Left forelimb (tissue), 1 donor: Measurements from ENCODE around the gene SRI.

Experiments used
- DNase-seq: peaks from one replicate; pipeline ENCODE4 v3.0.0-alpha.2; 2018; ENCODE audit warnings: low spot score

Gene SRI

GRCh38 chr7:88224601-88225275, 4.9 kb upstream of the SRI start:
- no peak for DNase-seq

- no peak for DNase-seq
Observed at GRCh38 chr7:88223265-88223664, 3.4 kb upstream of the SRI start.

- DNase-seq, result peak; percentile 74
Observed at GRCh38 chr7:88218836-88219605, 817 bp downstream of the SRI start.

- DNase-seq, result no peak
Observed at GRCh38 chr7:88218429-88218745, 1.5 kb downstream of the SRI start.

DNA sequence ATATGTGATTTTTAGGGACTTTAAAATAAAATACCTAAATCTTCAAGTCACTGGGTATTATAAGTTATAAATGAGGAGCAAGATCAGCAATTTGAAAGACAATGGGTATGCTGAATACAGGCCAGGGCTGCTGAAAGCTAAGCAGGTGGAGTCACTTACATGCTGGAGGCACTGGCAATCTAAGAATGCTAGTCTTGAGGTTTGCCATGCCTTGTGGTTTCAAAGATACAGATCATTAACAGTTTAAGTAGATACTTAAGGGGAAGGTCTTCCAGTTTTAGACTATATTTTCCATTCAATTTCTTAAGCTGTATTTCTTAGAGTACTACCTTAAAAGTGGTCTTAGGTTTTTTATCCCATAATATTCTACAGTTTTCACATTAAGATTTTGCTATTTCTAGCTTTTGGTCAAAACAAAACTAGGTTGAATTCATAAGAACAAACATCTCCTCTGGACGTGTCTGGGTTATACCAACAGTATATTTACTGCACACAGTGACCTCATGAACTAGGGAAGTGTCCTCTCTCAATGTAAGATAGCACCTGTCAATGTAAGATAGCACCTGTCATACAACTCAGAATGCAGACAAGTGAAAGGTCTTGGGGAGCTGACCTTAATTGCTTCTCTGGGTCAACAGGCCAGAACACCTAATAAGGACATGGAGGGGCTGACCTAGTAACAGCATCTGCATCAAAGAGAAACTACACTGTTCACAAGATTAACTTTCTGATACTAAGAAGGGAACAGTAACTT, 2.0 kb downstream of the SRI start:
- DNase-seq, result no peak

DNA sequence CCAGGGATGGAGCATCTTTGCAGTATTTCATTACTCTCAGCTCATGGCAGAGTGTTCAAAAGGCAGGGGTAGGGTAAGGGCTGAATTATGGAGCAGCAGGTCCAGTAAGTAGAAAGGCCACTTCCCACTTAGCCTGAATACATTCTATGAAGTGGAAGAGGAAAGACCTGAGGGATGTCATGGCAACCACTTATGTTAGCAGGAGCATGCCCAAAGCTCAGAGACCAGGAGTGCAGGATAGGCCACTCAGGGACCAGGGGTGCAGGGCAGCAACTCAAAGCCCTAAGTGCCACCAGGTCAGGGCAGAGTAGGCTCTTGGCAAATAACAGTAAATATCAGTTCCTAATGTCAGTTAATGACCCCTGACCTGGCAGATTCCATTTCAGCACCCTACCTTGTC, 3.6 kb downstream of the SRI start:
- DNase-seq, result no peak

- no peak for DNase-seq
Observed at GRCh38 chr7:88215295-88215694, 4.5 kb downstream of the SRI start.

DNA sequence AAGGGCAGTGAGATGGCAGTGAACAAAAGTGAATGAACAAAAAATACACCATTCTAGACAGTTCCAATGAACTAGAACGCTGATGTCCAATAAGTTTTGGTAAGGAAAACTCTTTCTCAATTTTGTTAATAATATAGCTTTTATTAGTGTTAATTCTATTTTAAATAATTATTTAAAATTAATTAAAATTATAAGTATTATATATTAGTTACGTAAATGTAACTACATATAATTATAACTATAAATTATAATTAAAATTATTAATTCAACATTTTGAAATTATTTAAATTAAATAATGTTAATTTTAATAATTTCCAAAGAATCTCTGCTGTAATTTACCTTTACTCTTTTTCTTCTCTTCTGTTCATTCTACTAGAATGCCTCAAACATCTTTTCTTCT, 5.4 kb downstream of the SRI start:
- DNase-seq, result no peak

DNA sequence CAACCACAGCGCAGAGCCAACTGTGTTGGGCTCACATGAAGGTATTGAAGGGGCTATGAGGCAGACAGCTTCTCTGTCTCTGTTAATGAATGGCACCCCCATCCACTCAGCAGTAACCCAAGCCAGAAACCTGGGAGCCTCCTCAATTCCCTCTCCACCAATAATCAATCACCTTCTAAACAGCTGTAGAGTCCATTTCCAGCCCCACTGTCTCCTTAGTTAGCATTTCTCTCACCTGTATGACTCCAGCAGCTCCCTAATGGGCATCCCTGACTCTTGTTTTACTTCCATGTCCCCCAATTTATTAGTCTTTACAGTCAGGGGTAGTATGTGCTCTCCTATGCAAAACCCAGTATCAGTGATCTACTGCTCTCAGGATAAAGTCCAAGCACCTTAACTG, 6.9 kb downstream of the SRI start:
- DNase-seq, result no peak

- DNase-seq, result no peak
Observed at GRCh38 chr7:88208521-88208920, 11.3 kb downstream of the SRI start.

DNA sequence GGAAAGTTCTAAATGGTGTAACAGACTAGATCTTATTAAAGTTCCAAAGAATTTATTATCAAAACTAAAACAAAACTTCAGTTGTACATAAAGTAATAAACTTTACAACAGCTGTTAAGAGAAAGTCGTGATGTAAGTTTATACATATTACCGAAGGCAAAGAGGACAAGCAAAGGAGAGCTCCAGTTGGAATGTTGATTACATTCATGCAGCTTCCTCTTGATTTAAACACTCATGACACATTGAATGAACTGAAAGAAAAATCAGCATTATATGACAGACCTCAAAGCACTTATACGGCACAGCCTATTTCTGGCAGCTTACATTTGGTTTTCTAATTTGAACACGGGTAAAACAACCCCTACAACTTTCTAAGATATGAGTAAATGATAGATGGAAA, 13.6 kb downstream of the SRI start:
- no peak for DNase-seq

- DNase-seq, result no peak
Observed at GRCh38 chr7:88205179-88205578, 14.7 kb downstream of the SRI start.

DNA sequence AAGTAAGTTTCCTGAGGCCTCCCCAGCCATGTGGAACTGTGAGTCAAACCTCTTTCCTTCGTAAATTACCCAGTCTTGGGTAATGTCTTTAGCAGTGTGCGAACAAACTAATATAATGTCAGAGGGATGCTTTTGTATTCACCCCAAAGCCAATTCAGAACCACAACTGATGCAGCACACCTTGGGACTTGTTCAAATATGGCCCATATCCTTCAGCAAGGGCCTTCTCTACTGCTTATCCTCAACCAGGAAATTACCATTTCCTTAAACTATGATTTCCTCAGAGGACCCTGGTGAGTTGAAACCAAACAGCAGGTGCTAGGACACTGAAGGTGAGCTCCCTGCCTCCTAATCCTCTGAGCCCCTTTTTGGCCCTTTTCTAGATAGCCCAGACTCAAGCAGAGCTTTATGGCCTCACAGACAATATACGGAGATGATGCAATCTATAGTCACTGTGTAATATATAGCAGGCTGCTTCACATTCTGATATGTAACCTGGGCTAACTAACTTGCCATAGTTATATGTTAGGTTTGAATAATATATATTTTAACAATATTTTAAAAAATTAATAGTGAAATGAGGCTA, 15.2 kb downstream of the SRI start:
- DNase-seq, result no peak

- DNase-seq, result no peak
Observed at GRCh38 chr7:88203401-88203800, 16.4 kb downstream of the SRI start.

DNA sequence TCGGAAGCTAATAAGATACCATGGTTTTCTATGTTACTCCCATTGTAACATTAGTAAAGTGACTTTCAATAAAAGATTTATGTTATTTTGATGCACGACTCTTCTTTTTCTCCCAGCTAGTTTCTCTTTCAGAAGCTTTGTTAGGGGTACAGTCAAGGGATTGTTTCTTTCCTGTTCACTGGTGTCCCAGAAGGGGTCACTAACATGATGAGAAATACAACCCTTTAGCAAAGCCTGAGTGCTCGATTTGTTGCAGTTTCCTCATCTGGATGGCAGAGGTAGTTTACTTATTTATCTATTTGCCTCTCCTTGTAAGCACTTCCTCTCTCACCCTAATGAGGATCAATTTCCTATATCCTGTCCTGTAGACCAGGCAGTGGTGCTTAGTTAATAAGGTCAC, 17.0 kb downstream of the SRI start:
- no peak for DNase-seq

GRCh38 chr7:88202278-88202677, 17.6 kb downstream of the SRI start:
- DNase-seq, result no peak

- no peak for DNase-seq
Observed at GRCh38 chr7:88201305-88201704, 18.5 kb downstream of the SRI start.

DNA sequence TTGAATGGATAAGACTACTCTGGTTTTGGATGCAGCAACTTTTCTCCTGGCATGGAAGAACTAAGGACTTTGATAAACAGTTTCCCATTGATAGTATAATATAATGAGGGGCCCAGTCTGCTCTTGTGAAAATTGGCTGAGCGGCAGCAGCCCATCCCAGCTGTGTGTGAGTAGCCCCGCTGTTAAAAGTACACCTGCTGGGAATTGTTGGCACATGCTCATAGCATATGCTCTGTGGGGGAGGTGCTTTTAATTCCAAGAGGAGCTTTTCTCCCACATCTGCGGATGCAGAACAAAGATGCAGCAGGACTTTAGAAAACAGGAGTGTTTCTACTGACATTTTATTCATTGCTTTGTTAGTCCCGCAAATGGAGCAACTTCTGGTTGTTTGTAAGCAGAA, 19.0 kb downstream of the SRI start:
- DNase-seq, result no peak

DNA sequence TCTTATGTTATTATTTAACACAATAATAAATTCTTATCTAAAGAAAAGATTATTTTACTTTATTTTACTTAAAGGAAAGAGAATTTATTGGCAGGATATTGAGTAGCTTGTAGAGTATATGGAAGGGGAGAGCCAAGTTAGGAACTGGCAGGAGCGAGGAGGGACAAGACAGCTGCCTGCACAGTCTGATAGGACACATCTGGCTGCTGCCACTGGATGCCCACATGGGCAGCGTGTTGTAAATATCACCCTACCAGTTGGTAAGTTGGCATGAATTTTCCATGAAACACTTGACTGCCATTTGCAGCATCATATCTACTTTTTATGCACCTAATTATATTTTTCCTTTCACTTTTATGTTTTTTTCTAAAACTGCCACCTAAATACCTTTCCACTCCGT, 19.6 kb downstream of the SRI start:
- no peak for DNase-seq

- DNase-seq, result no peak
Observed at GRCh38 chr7:88191911-88192310, 27.9 kb downstream of the SRI start.

DNA sequence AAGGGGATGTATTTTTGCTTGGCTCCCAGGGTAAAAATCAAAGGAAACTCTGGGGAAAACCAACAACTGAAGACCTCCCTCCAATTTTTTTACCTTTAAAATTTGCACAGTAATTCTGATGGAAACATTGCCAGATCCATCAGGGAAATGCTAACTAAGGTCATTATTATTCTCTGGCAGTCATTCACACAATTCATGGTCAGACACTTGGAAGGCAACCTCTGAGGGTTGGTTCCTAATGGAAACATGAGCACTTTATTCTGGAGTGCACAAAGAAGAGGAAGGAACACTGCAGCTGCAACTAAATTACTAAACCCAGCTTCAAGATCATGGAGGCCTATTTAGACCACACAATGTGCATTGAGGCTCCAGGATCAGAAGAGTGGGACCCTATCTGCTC, 34.2 kb downstream of the SRI start:
- DNase-seq, result no peak

GRCh38 chr7:88184848-88185304, 35.0 kb downstream of the SRI start:
- DNase-seq, result no peak

DNA sequence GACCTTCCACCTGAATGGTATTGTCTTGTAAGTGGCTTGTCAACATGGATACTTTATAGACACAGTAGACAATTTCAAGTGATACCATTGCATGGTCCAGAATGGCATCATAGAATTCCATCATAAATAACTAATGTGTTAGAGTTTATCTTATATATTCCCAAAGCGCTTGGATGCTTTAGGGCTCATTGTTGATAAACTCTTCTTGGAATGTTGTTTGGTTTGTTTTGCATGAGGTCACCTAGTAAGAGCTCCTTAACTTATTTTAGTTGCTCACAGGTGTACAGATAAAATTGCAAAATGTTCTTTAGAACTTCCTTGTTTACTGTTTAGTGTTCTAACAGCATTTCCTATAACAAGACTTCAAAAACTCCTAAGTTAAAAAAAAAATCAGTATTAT, 36.8 kb downstream of the SRI start:
- no peak for DNase-seq
